A673 (cell line): ENCODE results near the gene DNMT3B.

Experiments used
- CTCF ChIP-seq: fragments of 300-800, 200-600 bp; sonication (generic); conservative IDR thresholded peaks from 2 replicates; pipeline ENCODE4 v1.5.1; 2017; ENCODE audit warnings: low read depth, mild to moderate bottlenecking, antibody characterized with exemption, low read length, moderate library complexity, mixed read lengths
- EZH2 ChIP-seq: fragments of 200-600 bp; sonication (generic); IDR thresholded peaks from 2 replicates; pipeline ENCODE4 v1.6.1; 2017; ENCODE audit warnings: borderline replicate concordance, low read depth, mild to moderate bottlenecking, mixed read lengths, antibody characterized with exemption, low read length; ENCODE audit not compliant: poor library complexity, severe bottlenecking

- TF ChIP-seq CTCF: no peak
- no peak for TF ChIP-seq EZH2
These were observed 72.8 kb downstream of the DNMT3B start for GRCh38 chr20:32834972-32835371.
